ENCODE data around the gene MACROD2. TPM values are rescaled to one million over a fixed set of nuclear protein-coding genes. Genes with fewer than 3 reads are reported as not detected.

Gene MACROD2
- total RNA-seq, 1 experiment from 2014 or later = 1.4 TPM

DNA sequence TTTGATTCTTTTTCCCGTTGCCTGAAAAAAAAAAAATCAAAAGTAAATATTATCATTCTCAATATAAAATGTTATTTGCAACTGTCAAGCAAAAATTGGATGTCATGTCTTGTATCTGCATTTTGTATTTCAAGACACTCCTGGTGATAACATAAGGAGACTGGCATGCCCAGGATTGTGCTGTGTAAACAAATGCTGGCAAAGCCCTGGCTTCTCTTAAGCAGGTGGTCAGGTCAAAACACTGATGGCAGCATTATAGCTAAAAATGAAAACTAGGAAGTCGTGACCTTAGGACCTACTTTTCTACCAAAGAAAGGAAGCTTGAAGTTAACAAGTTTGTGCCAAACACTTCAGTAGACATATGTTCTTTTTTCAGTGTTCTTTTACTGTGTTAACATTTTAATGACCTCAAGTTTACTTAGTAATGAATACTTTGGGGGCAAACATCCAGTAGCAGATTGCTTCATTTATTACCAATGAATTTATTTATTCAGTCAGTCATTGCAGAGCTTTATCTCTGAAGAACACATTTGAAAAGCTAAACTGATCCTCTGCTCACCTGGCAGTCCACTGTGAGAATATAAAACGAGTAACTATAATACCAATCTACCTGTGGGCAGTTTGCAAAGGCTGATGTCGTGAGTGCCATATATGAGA lies 585.2 kb downstream of the MACROD2 start:
- ChIA-PET POLR2A (ENCODE audit: low non-redundant PET) (no interaction called here), CTCF (no interaction called here)
- BruUV-seq (replicated peaks) = no TSS peak
- no peaks in the 10 kb centered on the region for H3K27me3 ChIP-seq (replicated peaks; ENCODE audit: insufficient read depth, low read depth, low read length, poor library complexity)
- H3K4me1 ChIP-seq (ENCODE audit: insufficient read depth, low read length, poor library complexity, severe bottlenecking) = no peaks in the 10 kb centered on the region
- no peak overlapping the region for H3K27ac ChIP-seq (ENCODE audit: low read depth, low read length, poor library complexity, severe bottlenecking)
- DNase-seq (ENCODE audit: low spot score) = no peak
- H3K36me3 ChIP-seq (ENCODE audit: insufficient read depth, low read length, poor library complexity, severe bottlenecking) = no peaks in the 10 kb centered on the region
- intact Hi-C loops (cut with micrococcal nuclease; ENCODE audit: unreplicated experiment) = no loop called here
- TF ChIP-seq, protein P1, sequence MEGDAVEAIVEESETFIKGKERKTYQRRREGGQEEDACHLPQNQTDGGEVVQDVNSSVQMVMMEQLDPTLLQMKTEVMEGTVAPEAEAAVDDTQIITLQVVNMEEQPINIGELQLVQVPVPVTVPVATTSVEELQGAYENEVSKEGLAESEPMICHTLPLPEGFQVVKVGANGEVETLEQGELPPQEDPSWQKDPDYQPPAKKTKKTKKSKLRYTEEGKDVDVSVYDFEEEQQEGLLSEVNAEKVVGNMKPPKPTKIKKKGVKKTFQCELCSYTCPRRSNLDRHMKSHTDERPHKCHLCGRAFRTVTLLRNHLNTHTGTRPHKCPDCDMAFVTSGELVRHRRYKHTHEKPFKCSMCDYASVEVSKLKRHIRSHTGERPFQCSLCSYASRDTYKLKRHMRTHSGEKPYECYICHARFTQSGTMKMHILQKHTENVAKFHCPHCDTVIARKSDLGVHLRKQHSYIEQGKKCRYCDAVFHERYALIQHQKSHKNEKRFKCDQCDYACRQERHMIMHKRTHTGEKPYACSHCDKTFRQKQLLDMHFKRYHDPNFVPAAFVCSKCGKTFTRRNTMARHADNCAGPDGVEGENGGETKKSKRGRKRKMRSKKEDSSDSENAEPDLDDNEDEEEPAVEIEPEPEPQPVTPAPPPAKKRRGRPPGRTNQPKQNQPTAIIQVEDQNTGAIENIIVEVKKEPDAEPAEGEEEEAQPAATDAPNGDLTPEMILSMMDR (conservative IDR thresholded peaks at IDR 0.05; ENCODE audit: low read depth, low read length) = no peak
- no peak for TF ChIP-seq EZH2 (IDR thresholded peaks at IDR 0.05; ENCODE audit: borderline replicate concordance, low read depth, low read length, poor library complexity, severe bottlenecking)
- H3K4me3 ChIP-seq (ENCODE audit: low read depth, low read length, poor library complexity, severe bottlenecking) = no peak overlapping the region
- no peaks in the 10 kb centered on the region for H3K9me3 ChIP-seq (ENCODE audit: low read depth, low read length, poor library complexity, severe bottlenecking)

DNA sequence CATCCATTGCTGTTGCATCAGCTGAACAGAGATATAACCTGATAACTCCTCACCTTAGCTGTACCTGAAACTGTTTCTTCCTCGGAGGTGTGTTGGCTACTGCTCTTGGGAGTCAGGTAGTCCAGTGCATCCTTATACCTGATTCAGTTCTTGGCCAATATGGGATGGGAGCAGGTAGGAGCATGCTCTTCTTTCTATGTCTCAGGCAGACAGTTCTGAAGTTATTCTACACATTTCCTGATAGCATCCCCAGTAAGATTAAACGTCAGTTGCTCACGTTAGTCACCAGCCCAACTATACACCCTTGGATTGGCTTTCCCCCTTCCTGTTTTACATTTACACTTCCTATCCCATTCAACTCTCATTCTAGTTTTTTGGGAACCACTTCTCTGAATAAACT lies 586.4 kb downstream of the MACROD2 start:
- Histone ChIP-seq H3K27ac (ENCODE audit: low read depth, low read length, poor library complexity, severe bottlenecking) (no peak overlapping the region), H3K36me3 (ENCODE audit: insufficient read depth, low read length, poor library complexity, severe bottlenecking) (no peaks in the 10 kb centered on the region), H3K4me3 (ENCODE audit: low read depth, low read length, poor library complexity, severe bottlenecking) (no peak overlapping the region), H3K9me3 (ENCODE audit: low read depth, low read length, poor library complexity, severe bottlenecking) (no peaks in the 10 kb centered on the region), H3K4me1 (ENCODE audit: insufficient read depth, low read length, poor library complexity, severe bottlenecking) (no peaks in the 10 kb centered on the region), H3K27me3 (replicated peaks; ENCODE audit: insufficient read depth, low read depth, low read length, poor library complexity) (no peaks in the 10 kb centered on the region)
- TF ChIP-seq, protein P1 (conservative IDR thresholded peaks at IDR 0.05; ENCODE audit: low read depth, low read length) = no peak
- no peak for TF ChIP-seq EZH2 (IDR thresholded peaks at IDR 0.05; ENCODE audit: borderline replicate concordance, low read depth, low read length, poor library complexity, severe bottlenecking)
- CTCF ChIA-PET = no interaction called here
- intact Hi-C loops (cut with micrococcal nuclease; ENCODE audit: unreplicated experiment) = no loop called here
- no TSS peak for BruUV-seq (replicated peaks)
- POLR2A ChIA-PET (ENCODE audit: low non-redundant PET) = no interaction called here
- DNase-seq (ENCODE audit: low spot score) = no peak

DNA sequence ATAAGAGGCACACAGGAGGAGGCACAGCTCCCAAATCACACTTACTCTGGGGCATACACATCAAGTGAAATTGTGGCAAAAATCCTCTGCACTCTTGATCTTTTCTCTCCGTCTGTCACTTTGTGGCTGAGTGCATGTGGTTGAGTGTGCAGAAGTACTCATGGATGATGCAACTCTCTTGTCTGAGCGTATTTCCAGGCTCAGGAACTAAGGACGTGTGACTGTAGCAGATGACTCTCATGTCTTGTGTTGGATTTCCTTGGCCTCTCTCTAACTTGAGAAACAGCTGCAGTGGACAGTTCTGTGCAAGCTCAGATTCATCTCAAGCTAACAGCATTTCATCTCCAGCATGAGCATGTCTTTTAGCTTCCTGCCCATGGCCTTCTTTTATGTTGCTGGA lies 587.5 kb downstream of the MACROD2 start:
- BruUV-seq (replicated peaks) = no TSS peak
- TF ChIP-seq, protein P1 (conservative IDR thresholded peaks at IDR 0.05; ENCODE audit: low read depth, low read length) = no peak
- no peak for TF ChIP-seq EZH2 (IDR thresholded peaks at IDR 0.05; ENCODE audit: borderline replicate concordance, low read depth, low read length, poor library complexity, severe bottlenecking)
- intact Hi-C loops (cut with micrococcal nuclease; ENCODE audit: unreplicated experiment) = no loop called here
- ChIA-PET POLR2A (ENCODE audit: low non-redundant PET) (no interaction called here), CTCF (no interaction called here)
- Histone ChIP-seq H3K9me3 (ENCODE audit: low read depth, low read length, poor library complexity, severe bottlenecking) (no peaks in the 10 kb centered on the region), H3K36me3 (ENCODE audit: insufficient read depth, low read length, poor library complexity, severe bottlenecking) (no peaks in the 10 kb centered on the region), H3K27me3 (replicated peaks; ENCODE audit: insufficient read depth, low read depth, low read length, poor library complexity) (no peaks in the 10 kb centered on the region), H3K4me1 (ENCODE audit: insufficient read depth, low read length, poor library complexity, severe bottlenecking) (no peaks in the 10 kb centered on the region), H3K27ac (ENCODE audit: low read depth, low read length, poor library complexity, severe bottlenecking) (no peak overlapping the region), H3K4me3 (ENCODE audit: low read depth, low read length, poor library complexity, severe bottlenecking) (no peak overlapping the region)
- DNase-seq (ENCODE audit: low spot score) = no peak
